ENCODE data around the gene MYO6. TPM values are rescaled to one million over a fixed set of nuclear protein-coding genes. Genes with fewer than 3 reads are reported as not detected.

Gene MYO6
- total RNA-seq, 1 donor from 2014 or later, result 81.1 TPM

DNA sequence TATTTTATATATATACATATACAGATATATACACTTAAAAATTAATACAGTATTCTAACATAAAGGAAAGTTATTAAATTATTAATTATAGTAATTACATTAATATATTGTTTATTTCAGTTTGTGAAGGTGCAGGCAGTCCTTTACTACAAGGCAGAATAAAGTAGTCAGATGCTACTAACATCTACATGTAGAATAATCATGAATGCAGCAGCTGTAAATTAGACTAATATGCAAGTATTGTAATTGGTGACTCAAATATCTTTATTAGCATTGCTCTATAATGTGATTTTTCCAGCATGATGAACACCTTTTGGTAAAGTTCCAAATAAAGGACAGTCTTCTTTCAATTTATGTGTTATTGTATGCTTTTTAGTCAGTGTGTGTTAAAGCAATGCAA lies 17.3 kb downstream of the MYO6 start:
- DNase-seq (ENCODE audit: low spot score), result no peak

GRCh38 chr6:75770844-75771243 lies 21.8 kb downstream of the MYO6 start:
- no peak for DNase-seq (ENCODE audit: low spot score)

DNA sequence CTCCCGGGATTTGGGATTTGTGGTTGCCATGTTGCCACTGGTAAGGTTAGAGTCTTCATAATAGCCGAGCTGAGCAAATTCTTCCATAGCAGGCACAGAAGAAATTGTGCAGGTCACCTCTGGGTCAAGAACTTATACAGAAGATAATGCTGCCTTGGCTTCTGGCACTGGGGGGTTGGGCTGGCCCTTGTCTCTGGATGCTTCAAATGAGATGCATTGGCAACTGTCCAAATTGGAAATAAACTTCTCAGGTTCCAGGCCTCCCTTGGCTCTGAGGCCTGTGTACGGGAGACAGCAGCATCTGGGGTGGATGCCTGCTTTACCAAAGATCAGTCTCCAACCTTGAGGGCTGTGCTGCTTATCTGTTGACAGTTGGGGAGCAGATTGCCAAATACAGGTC lies 26.2 kb downstream of the MYO6 start:
- no peak for DNase-seq (ENCODE audit: low spot score)

DNA sequence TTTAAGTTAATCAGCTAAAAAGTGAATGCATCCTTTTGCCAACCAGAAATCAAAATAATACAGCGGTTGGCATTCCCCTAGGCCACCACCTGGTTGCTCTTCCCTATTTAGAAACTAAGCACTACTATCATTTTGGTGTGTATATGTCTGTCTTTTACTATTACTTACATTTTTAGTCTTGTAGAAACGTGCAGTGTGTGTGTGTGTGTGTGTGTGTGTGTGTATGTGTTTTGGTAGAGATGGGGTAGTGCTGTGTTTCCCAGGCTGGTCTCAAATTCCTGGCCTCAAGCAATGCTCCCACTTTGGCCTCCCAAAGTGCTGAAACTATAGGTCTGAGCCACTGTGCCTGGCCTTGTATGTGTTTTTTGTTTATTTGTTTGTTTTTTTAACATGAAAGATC lies 27.4 kb downstream of the MYO6 start:
- DNase-seq (ENCODE audit: low spot score), result no peak

GRCh38 chr6:75778757-75779156 lies 29.7 kb downstream of the MYO6 start:
- DNase-seq (ENCODE audit: low spot score), result no peak

DNA sequence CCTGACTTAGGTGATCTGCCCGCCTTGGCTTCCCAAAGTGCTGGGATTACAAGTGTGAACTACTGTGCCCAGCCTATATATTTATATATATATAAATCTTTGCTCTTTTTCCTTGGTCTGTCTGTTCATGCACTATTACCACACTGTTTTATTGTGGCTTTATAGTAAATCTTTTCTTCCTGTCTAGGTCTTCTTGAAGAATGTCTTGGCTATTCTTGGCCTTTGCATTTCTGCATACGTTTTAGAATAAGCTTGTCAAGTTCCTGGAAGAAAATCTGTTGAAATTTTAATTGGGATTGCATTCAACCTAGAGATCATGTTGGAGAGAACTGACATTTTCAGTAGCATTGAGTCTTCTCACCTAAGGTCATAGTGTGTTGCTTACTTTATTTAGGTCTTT lies 37.1 kb downstream of the MYO6 start:
- no peak for DNase-seq (ENCODE audit: low spot score)

DNA sequence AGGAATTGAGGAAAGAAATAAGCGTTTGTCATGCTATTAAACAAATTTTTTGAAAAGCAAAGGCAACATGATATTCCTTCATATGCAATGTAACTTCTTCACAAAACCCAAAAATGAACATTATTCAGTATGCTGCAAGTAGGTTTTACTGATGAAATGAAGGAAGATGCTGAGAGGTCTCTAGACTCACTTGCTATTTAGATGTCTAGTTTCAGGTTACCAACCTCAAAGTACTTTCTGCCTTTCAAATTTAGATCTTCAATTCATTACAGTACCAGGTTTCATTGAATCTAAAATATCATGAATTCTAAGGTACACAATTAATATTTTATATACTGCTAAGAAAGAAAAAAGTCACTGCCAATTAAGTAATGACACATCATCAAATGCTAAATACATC lies 39.9 kb downstream of the MYO6 start:
- DNase-seq (ENCODE audit: low spot score), result no peak

DNA sequence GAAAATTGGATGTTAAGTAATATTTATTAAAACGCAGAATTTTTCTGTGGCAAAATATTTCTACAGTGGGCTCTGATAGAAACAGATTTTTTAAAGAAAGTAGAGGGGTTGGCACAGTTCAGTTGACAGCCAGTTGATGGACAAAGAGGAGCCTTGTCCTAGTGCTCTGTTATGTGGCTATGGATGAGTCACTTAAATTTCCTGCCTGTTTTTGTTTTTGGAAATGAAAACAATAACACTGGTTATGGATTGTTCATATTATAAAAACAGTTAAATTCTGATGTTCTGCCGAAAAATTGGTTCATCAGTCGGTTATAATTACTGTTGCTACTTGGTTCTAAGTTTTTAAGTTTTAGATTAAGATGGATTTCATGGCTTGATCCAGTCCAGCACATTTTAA lies 42.8 kb downstream of the MYO6 start:
- DNase-seq (ENCODE audit: low spot score), result no peak

DNA sequence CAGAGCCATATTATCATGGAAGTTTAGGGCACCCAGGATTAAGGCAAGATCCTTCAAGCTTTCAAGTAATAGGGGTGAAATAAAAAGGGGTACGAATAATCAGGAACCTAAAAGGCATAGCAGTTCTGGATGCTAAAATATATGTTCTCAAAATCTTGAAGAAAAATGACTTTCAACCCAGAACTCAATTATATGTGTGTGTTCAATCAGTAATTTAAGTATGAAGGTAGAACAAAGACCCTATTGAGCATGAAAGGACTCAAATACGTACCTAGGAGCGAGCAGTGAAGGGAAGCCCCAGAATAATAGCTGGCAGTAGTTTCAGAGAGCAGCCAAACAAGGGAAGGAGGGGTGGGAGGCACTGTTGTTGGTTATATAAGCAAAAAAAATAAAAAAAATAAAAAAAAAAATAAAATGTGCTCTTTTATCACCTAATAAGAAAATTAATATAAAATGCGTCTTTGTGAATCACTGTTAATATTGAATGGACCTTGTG lies 45.4 kb downstream of the MYO6 start:
- no peak for DNase-seq (ENCODE audit: low spot score)

GRCh38 chr6:75794954-75795739 lies 46.1 kb downstream of the MYO6 start:
- DNase-seq (ENCODE audit: low spot score), result no peak

DNA sequence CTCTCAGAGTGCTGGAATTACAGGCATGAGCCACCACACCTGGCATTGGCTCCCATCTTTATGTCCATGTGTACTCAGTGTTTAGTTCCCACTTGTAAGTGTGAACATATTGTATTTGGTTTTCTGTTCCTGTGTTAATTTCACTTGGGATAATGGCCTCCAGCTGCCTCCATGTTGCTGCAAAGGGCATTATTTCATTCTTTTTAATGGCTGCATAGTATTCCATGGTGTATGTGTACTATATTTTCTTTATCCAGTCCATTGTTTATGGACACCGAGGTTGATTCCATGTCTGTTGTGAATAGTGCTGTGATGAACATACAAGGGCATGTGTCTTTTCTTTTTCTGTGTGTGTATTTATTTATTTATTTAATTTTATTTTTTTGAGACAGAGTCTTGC lies 47.7 kb downstream of the MYO6 start:
- no peak for DNase-seq (ENCODE audit: low spot score)

GRCh38 chr6:75800133-75800532 lies 51.1 kb downstream of the MYO6 start:
- DNase-seq (ENCODE audit: low spot score), result no peak

GRCh38 chr6:75800708-75801505 lies 51.9 kb downstream of the MYO6 start:
- no peak for DNase-seq (ENCODE audit: low spot score)

DNA sequence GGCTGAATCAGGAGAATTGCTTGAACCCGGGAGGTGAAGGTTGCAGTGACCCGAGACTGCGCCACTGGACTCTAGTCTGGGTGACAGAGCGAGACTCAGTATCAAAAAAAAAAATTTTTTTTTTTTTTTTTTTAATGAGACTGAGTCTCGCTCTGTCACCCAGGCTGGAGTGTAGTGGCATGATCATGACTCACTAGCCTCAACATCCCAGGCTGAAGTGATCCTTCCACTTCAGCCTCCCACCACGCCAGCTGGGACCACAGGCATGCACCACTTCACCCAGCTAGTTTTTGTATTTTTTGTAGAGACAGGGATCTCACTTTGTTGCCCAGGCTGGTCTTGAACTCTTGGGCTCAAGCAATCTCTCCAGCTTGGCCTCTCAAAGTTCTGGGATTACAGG lies 53.3 kb downstream of the MYO6 start:
- DNase-seq (ENCODE audit: low spot score), result no peak

GRCh38 chr6:75808507-75808906 lies 59.5 kb downstream of the MYO6 start:
- DNase-seq (ENCODE audit: low spot score), result no peak

DNA sequence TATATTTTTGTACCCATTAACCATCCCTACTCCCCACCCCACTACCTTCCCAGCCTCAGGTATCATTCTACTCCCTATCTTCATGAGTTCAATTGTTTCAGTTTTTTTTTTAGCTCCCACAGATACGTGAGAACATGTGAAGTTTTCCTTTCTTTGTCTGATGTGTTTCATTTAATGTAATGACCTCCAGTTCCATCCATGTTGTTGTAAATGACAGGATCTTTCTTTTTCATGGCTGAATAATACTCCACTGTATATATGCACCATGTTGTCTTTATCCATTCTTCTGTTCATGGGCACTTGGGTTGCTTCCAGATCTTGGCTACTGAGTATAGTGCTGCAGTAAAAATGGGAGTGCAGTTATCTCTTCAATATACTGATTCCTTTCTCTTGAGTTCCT lies 63.5 kb downstream of the MYO6 start:
- no peak for DNase-seq (ENCODE audit: low spot score)

GRCh38 chr6:75813476-75814250 lies 64.6 kb downstream of the MYO6 start:
- no peak for DNase-seq (ENCODE audit: low spot score)

GRCh38 chr6:75815756-75816155 lies 66.7 kb downstream of the MYO6 start:
- no peak for DNase-seq (ENCODE audit: low spot score)

DNA sequence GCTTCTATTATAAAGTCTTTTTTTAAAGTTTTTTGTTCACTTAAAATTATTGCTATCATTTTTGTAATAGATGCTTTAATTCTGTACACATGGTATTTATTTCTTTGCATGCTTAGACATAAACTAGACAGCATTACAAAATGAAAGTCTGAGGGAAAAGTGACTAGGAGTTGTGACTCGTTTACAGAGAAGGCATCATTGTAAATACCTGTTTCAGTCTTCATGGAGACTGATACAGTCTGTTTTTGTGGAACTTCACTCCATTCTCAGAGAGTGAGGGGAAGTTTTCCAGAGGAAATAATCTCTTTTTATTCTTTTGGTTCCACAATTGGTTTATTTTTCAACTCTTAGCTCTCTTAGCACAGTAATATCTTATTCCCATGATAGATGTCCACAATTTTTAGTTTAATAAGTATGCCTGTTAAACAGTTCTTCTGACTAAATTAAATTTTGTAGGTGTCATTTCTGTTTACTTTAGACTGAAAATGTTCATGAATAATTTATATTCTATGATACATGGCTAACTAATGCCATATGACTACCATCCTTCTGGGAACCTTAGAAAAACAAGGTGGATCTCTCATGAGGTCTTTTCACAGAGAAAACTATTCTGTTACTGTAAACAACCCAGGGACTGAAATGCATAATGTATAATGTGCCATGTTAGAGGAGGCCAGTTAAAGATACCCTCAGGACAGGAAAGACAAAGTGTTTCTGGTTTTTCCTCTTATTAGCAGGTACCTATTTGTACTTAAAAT lies 69.2 kb downstream of the MYO6 start:
- DNase-seq (ENCODE audit: low spot score), result no peak

- DNase-seq (ENCODE audit: low spot score), result no peak
Measured at GRCh38 chr6:75819776-75820487, 70.9 kb downstream of the MYO6 start.

- DNase-seq (ENCODE audit: low spot score), result no peak
Measured at GRCh38 chr6:75824160-75824559, 75.1 kb downstream of the MYO6 start.
